ENCODE results near the gene PTGDR. TPM values are rescaled to one million over a fixed set of nuclear protein-coding genes. Genes with fewer than 3 reads are reported as not detected.

Gene PTGDR
- total RNA-seq, 4 donors from 2014 or later: 12.3 to 30.1 (median 28.3) TPM

- H3K27me3 ChIP-seq: peaks cover 10% of the 10 kb centered on the region
- no peak for TF ChIP-seq POLR2A (IDR thresholded peaks at IDR 0.05)
- TF ChIP-seq POLR2AphosphoS5 (IDR thresholded peaks at IDR 0.05): no peak
- TF ChIP-seq CTCF (IDR thresholded peaks at IDR 0.05): no peak
- no peak for TF ChIP-seq EP300 (IDR thresholded peaks at IDR 0.05; ENCODE audit: low read depth)
- H3K4me1 ChIP-seq: peaks cover 0 to 32% (median 12%) of the 10 kb centered on the region in 4 donors
- no peaks in the 10 kb centered on the region for H3K9me3 ChIP-seq
- H3K27ac ChIP-seq: no peak overlapping the region
- H3K4me3 ChIP-seq: no peak overlapping the region
- no peak for DNase-seq
- intact Hi-C loops (cut with DNase I; ENCODE audit: low total_unique reads): no loop called here
- in situ Hi-C loops (cut with MboI; ENCODE audit: low pct_ligation_motif_present in 1 of 4, low pct_unique_long_range_greater_than_20kb in 1 of 4, low sequenced_read_pairs in 3 of 4): loop anchor here in 2 of 4 donors (25.0 kb wide), 2 partner anchors 251 to 276 kb away; partner anchors contain the start of gene RTRAF (in 1 of the 2)
- no peaks in the 10 kb centered on the region for H3K36me3 ChIP-seq
Measured at GRCh38 chr14:52263190-52263589, 4.3 kb upstream of the PTGDR start.

DNA sequence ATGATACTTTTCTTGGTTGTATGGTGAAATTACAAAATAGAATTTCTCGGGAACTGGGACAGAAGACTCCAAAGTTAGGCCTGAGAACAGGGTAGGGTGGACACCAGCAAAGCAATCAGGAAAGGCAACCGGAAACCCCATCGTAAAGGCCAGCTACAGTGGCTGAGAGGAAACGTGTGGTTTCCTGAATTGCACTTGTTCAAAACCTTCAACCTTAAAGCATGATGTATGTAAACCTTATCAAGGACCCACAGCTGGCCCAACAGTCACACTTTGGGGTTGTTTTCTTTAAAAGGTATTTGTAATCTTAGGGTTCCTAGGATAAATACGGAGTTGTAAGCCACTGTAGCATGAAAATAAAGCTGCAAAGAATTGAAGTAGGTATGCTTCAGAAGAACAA lies 2.2 kb upstream of the PTGDR start:
- Histone ChIP-seq H3K27me3 (peaks cover 19% of the 10 kb centered on the region), H3K4me3 (no peak overlapping the region), H3K9me3 (no peaks in the 10 kb centered on the region), H3K36me3 (no peaks in the 10 kb centered on the region), H3K27ac (no peak overlapping the region), H3K4me1 (peaks cover 0 to 39% (median 15%) of the 10 kb centered on the region in 4 donors)
- TF ChIP-seq EP300 (IDR thresholded peaks at IDR 0.05; ENCODE audit: low read depth) (no peak), POLR2AphosphoS5 (IDR thresholded peaks at IDR 0.05) (no peak), CTCF (IDR thresholded peaks at IDR 0.05) (no peak), POLR2A (IDR thresholded peaks at IDR 0.05) (no peak)
- WGBS, 2 donors (ENCODE audit: low coverage in 1 of 2): 39 to 49% methylated on average over 5 of the region's 5 CpGs
- intact Hi-C loops (cut with DNase I; ENCODE audit: low total_unique reads) (no loop called here), in situ Hi-C loops (cut with MboI; ENCODE audit: low pct_ligation_motif_present in 1 of 4, low pct_unique_long_range_greater_than_20kb in 1 of 4, low sequenced_read_pairs in 3 of 4) (loop anchor here in 2 of 4 donors (25.0 kb wide), 2 partner anchors 253 to 278 kb away; partner anchors contain the start of gene RTRAF (in 1 of the 2))
- no peak for DNase-seq

GRCh38 chr14:52266179-52266578 lies 1.3 kb upstream of the PTGDR start:
- WGBS, 2 donors (ENCODE audit: low coverage in 1 of 2): 53% methylated on average over 3 of the region's 3 CpGs; no CpG with 5 or more reads in 1 of the 2 donors
- DNase-seq: no peak
- Histone ChIP-seq H3K27me3 (peaks cover 19% of the 10 kb centered on the region), H3K36me3 (no peaks in the 10 kb centered on the region), H3K27ac (peak overlapping the region in 1 of 4 donors; percentile 81), H3K4me1 (peaks cover 0 to 40% (median 15%) of the 10 kb centered on the region in 4 donors), H3K4me3 (no peak overlapping the region), H3K9me3 (no peaks in the 10 kb centered on the region)
- in situ Hi-C loops (cut with MboI; ENCODE audit: low pct_ligation_motif_present in 1 of 4, low pct_unique_long_range_greater_than_20kb in 1 of 4, low sequenced_read_pairs in 3 of 4): loop anchor here in 2 of 4 donors (25.0 kb wide), 2 partner anchors 254 to 279 kb away; partner anchors contain the start of gene RTRAF (in 1 of the 2)
- intact Hi-C loops (cut with DNase I; ENCODE audit: low total_unique reads): no loop called here
- TF ChIP-seq CTCF (IDR thresholded peaks at IDR 0.05) (no peak), EP300 (IDR thresholded peaks at IDR 0.05; ENCODE audit: low read depth) (no peak), POLR2A (IDR thresholded peaks at IDR 0.05) (no peak), POLR2AphosphoS5 (IDR thresholded peaks at IDR 0.05) (no peak)

GRCh38 chr14:52266782-52267181 lies 716 bp upstream of the PTGDR start:
- H3K36me3 ChIP-seq: no peaks in the 10 kb centered on the region
- intact Hi-C loops (cut with DNase I; ENCODE audit: low total_unique reads): no loop called here
- TF ChIP-seq POLR2A (IDR thresholded peaks at IDR 0.05): no peak
- TF ChIP-seq EP300 (IDR thresholded peaks at IDR 0.05; ENCODE audit: low read depth): no peak
- TF ChIP-seq CTCF (IDR thresholded peaks at IDR 0.05): no peak
- TF ChIP-seq POLR2AphosphoS5 (IDR thresholded peaks at IDR 0.05): no peak
- no peaks in the 10 kb centered on the region for H3K9me3 ChIP-seq
- H3K4me1 ChIP-seq: peaks cover 0 to 43% (median 15%) of the 10 kb centered on the region in 4 donors
- H3K4me3 ChIP-seq: peak overlapping the region in 1 of 4 donors; percentile 84
- 48 to 82% methylated on average over 2 to 5 of the region's 5 CpGs for WGBS, 2 donors (ENCODE audit: low coverage in 1 of 2)
- no peak for DNase-seq
- peaks cover 19% of the 10 kb centered on the region for H3K27me3 ChIP-seq
- in situ Hi-C loops (cut with MboI; ENCODE audit: low pct_ligation_motif_present in 1 of 4, low pct_unique_long_range_greater_than_20kb in 1 of 4, low sequenced_read_pairs in 3 of 4): loop anchor here in 2 of 4 donors (25.0 kb wide), 2 partner anchors 254 to 279 kb away; partner anchors contain the start of gene RTRAF (in 1 of the 2)
- peak overlapping the region in 3 of 4 donors; percentile 57 to 81 (median 72) for H3K27ac ChIP-seq

Data from transverse colon (tissue), 4 donors.